ENCODE data around the gene MAD1L1.

- TF ChIP-seq, protein P1, sequence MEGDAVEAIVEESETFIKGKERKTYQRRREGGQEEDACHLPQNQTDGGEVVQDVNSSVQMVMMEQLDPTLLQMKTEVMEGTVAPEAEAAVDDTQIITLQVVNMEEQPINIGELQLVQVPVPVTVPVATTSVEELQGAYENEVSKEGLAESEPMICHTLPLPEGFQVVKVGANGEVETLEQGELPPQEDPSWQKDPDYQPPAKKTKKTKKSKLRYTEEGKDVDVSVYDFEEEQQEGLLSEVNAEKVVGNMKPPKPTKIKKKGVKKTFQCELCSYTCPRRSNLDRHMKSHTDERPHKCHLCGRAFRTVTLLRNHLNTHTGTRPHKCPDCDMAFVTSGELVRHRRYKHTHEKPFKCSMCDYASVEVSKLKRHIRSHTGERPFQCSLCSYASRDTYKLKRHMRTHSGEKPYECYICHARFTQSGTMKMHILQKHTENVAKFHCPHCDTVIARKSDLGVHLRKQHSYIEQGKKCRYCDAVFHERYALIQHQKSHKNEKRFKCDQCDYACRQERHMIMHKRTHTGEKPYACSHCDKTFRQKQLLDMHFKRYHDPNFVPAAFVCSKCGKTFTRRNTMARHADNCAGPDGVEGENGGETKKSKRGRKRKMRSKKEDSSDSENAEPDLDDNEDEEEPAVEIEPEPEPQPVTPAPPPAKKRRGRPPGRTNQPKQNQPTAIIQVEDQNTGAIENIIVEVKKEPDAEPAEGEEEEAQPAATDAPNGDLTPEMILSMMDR (IDR thresholded peaks at IDR 0.05), result no peak
- TF ChIP-seq POLR2A (IDR thresholded peaks at IDR 0.05), result no peak
Measured at GRCh38 chr7:1963575-1963974, 269.2 kb downstream of the MAD1L1 start.
